COR-L47 (cell line): ENCODE measurements around the gene PPP4C.
A peak's percentile ranks its signal among the peaks of the same experiment; 100 is the strongest.

Experiments used
- DNase-seq: peaks from one replicate; lab custom pipeline; 2025; lab: John Stamatoyannopoulos, UW

PPP4C gene

DNA sequence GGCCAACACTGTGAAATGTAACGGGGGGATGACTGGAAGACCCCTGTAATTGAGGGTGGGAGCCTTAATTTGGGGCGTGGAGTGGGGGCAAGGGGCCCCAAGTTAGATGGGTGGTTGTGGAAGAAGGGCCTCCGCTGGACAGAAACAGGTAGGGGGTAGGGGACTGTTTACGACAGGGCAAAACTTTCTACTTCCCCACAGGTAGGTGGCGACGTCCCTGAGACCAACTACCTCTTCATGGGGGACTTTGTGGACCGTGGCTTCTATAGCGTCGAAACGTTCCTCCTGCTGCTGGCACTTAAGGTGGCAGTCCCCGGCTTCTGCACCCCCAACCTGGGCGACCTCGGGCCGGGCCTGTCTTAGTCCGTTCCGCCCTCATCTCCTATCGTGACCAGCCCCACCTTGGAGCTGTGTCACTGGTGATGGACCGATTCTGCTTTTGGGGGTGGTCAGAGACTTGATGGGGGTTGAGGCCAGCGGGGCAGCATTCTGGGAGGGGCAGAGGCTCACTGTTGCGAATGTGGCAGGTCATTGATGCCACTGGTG lies 6.8 kb downstream of the PPP4C start:
- no peak for DNase-seq

DNA sequence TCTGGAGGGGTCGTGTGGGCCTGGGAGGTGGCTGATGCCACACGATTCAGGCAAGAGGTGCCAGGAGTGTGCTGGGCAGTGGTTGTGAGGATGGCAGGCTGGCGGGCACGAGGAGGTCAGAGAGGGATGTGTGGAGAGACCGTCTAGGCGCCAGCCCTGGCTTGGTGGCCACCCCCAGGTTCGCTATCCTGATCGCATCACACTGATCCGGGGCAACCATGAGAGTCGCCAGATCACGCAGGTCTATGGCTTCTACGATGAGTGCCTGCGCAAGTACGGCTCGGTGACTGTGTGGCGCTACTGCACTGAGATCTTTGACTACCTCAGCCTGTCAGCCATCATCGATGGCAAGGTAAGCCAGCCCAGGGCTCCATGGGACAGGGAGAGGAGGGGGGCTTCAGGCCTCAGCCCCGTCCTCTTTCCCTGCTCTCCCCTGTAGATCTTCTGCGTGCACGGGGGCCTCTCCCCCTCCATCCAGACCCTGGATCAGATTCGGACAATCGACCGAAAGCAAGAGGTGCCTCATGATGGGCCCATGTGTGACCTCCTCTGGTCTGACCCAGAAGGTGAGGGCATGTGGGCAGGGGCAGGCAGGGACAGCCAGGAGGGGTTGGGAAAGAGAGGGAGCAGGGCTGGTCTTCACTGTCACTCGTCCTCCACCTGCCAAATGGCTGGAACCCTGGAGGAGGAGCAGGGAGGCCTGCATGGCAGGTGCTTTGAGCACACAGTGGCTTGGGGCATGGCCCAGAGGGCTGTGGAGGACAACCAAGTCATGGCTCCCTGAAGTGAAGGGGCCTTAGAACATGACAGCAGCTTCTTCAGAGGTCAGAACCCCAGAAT lies 7.6 kb downstream of the PPP4C start:
- no peak for DNase-seq

DNA sequence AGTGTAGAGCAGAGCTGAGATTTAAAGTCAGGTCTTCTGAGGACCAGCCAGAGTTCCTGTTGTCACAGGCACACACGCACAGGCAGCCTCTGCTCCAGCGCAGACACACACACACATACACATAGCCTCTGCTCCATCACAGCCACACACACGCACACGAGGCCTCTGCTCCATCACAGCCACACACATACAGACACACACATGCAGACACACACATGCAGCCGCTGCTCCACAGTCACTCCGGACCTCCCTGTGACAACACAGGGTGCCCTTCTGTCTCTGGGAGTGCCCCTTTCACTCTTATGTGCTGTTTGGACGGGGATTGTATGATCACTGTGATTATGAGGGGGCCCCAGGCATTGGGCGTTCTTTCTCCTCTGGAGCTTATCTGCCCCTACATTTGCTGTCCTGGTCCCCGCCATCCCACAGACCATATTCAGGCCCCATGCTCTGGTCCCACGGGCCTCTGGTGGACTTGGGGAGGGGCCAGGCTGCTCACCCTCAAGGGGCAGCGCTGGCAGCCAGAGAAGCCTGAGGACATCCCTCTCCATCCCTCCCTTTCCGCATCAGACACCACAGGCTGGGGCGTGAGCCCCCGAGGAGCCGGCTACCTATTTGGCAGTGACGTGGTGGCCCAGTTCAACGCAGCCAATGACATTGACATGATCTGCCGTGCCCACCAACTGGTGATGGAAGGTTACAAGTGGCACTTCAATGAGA lies 8.5 kb downstream of the PPP4C start:
- no peak for DNase-seq

DNA sequence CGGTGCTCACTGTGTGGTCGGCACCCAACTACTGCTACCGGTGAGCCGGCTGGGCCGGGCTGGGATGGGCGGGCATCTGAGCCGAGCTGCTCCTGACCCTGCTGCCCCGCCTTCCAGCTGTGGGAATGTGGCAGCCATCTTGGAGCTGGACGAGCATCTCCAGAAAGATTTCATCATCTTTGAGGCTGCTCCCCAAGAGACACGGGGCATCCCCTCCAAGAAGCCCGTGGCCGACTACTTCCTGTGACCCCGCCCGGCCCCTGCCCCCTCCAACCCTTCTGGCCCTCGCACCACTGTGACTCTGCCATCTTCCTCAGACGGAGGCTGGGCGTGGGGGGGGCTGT lies 9.0 kb downstream of the PPP4C start:
- DNase-seq = no peak

DNA sequence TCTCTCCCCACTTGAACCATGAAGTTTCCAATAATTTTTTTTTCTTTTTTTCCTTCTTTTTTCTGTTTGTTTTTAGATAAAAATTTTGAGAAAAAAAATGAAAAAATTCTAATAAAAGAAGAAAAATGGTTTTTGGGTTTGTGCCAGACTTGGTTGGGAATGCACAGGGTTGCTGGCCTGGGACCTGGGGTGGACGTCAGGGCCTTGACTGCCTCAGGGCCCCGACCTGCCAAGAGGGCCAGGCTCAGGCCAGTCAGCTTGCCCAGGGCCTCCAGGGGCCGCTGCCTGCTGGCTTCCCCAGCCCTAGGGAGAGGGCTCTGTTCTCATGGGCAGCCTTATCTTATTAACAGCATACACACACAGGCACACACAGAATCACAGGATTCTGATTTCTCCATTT lies 9.5 kb downstream of the PPP4C start:
- DNase-seq = no peak

DNA sequence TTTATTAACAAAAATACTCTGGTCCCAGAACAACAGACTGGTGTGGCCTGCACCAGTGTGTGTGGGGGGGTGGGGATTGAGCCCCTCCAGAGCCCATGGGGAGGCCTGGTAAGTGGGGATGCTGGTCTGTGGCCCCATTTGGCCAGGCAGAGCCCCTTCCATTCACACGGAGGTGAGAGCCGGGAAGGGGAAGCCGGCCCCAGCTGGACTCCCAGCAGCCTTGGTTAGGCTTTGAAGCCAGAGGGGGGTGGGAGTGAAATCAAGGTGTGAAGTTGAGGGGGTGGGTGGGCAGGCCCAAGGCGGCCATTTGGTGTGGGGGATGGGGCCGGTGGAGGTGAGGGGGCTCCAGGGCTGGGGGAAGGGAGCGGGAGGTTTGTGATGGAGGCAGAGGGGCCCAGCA lies 10.0 kb downstream of the PPP4C start:
- no peak for DNase-seq

DNA sequence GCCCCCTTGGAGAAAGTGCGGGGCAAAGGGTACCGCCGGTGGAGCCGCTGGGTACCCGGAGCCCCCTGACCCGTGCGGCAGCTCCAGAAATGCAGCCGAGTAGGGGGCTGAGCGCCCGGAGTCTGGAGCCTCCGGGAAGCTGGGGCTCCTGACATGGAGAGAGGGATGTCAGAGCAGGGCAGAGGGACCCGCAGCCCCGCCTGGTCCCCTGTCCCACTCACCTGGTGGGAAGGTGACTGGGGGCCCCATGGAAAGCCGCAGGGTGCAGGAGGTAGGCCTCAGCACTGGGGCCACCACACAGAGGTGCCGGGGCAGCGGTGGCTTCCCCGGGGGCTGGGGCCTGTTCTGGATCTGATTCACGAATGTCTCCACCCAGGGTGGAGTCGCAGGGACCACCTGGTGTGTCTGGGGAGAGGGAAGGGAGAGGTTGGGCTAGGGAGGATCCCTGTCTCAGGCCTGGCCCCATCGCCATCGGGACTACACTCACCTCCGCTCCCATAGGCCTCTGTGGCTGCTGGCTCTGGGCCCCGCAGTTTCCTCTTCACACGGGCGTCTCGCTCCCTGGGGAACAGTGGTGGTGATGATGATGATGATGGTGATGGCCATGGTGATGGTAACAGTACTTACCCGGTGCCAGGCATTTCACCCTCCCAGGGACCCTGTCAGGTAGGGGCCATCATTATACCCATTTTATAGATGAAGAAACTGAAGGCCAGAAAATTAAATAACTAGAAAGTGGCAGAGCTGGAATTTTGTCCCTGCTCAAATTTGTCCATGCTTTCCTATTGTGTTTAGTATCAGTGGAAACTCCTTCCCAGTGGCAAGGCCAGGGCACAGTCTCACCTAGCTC lies 10.7 kb downstream of the PPP4C start:
- DNase-seq = no peak

DNA sequence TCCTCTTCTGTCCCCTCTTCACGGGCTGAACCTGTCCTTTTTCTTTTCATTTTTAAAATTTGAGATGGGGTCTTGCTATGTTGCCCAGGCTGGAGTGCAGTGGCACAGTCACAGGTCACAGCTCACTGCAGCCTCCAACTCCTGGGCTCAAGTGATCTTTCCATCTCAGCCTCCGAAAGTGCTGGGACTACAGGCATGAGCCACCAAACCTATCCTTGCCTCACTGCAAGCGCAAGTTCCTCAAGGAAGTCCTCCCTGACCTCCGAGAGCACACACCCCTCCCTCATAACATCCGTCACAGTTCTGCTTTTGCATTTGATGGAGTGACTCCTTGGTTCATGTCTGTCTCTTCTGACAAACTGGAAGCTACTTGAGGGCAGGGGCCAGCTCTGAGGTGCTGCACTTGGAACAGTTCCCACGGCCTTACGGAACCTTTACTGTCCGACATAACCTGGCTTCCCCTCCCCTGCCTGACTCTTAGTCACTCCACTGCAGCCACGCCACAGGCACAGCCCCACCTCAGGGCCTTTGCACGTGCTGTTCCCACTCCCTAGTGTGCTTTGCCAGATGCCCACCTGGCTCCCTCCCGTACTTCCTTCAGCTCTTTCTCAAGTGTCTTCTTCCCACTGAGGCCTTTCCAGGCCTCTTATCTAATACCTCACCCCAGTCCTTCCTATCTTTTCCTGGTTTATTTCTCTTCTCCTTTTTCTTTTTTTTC lies 11.5 kb downstream of the PPP4C start:
- no peak for DNase-seq

DNA sequence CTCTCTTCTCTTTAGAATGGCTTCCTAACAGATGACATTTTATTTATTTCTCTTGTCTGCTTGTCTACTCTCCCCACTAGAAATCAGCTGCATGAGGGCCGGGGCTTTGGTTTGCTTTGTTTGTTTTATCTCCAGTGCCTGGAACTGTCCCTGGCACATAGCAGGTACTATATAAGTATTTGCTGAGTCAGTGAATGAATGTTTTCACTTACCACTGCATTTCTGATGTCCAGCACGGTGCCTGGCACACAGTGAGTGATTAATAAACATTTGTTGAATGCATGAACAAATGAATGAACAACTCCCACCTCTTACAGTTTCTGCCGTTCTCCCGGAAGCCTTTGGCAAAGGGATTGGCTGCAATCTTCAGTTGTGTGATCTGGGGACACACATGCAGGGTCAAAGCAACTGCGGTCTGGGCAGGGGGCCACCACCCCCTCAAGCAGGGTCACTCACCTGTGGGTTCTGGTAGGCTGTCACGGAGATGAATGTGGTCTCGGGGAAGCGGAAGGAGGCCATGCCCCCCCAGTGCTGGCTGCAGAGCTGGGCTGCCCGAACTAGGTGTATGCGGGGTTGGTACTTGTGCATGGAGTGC lies 12.5 kb downstream of the PPP4C start:
- DNase-seq = no peak

DNA sequence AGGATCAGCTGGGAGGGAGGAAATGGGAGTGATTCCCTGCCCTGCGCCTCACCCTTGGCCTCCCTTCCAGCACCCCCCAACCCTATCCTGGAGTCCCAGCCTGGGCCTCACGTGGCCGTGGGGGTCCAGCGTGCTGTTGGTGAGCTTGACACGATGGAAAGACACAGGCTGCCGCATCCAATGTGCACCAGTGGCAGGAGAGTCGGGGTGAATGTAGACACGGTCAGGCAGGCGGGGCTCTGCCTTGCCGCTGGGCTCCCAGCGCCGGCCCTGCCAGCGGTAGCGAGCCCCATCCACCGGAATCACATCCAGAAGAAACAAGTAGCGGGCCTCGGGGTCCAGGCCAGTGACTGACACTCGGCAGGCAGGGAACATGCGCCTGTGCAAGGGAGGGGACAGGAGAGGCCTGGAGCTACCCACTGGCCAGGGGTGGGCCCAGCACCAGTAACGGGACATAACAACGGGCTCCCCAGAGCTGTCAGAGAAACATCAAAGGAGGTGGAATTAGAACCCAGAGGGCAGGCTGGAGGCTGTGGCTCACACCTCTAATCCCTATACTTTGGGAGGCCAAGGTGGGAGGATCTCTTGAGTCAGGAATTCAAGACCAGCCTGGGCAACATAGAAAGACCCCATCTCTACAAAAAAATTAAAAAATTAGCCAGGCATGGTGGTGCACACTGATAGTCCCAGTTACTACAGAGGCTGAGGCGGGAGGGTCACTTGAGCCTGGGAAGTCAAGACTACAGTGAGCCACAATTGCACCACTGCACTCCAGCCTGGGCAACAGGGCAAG lies 13.2 kb downstream of the PPP4C start:
- DNase-seq = no peak

DNA sequence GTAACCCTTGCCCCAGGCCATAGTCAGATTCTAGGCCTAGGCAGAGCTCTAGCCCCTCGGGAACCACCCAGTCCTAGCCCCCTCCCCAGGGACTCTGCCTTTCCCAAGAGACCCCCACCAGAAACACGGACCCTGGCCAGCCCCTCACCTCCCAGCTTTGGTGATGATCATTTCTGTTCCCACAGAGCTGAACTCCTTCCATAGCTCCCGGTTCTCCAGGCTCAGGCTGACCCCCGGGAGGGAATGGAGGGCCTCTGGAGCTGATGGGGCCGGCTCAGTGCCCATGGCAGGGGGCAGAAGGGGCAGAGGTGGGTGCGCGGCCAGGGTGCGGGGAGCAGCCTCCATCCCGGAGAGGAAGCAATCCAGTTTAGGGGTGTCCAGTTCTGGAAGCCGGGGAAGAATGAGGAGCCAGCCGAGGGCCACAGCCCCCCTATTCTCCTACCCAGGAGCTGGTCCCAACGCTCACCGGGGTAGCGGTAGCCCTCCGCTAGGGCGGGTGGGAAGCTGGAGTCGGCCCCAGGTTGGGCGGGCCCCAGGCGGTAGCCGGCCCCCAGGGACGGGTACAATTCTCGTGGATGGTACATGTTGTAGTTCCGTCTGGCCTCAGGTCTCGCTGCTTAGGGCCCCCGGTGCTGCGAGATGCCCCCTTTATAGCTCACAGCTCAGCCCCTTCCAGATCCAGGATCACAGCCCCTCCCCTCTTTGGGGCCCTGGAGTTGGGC lies 15.0 kb downstream of the PPP4C start:
- DNase-seq = no peak

DNA sequence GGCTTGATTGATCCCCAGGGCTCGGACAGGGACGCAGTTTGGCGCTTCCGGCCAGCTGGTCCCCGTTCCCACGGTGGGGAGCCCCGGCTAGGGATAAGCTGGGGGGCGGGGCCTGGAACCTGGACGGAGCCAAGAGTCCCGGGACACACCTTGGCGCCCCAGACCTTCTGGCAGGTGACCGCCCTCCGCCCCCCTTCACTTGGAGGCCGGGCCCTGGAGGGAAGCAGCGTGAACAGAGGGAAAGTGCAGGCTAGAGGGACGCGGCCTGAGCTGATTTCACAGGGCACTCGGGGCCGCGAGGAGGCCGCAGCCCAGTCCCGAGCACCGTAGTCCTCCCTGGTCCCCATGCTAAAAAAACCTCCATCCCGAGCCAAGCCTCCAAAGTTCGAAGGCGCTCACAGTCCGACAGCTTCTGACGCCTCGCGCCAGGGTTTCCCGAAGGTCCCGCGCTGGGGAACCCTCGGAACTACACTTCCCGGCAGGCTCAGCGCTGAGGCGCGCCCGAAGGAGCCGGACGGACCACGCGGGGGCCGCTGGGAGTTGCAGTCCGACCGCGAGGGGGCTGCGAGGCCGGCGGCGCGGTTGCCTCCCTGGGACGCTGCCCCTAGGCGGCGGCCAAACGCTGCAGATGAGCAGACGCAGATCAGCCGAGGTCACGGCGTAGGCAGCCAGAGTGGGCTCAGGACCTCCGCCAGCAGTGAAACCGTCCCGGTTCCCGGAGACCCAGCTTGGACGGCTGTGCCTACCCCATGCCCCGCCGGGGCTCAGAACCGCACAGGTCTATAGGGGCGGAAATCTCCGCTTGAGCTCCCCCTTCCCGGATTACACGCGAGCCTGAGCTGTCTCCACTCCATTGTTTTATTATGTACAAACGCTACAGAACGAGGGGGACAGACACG lies 15.9 kb downstream of the PPP4C start, which contains the start of gene TBX6:
TBX6 (minus strand) TSS at position 451 of the 899 bp plus-strand sequence. CDS start 731 bp downstream, outside the sequence.
- peak; percentile 84 for DNase-seq

DNA sequence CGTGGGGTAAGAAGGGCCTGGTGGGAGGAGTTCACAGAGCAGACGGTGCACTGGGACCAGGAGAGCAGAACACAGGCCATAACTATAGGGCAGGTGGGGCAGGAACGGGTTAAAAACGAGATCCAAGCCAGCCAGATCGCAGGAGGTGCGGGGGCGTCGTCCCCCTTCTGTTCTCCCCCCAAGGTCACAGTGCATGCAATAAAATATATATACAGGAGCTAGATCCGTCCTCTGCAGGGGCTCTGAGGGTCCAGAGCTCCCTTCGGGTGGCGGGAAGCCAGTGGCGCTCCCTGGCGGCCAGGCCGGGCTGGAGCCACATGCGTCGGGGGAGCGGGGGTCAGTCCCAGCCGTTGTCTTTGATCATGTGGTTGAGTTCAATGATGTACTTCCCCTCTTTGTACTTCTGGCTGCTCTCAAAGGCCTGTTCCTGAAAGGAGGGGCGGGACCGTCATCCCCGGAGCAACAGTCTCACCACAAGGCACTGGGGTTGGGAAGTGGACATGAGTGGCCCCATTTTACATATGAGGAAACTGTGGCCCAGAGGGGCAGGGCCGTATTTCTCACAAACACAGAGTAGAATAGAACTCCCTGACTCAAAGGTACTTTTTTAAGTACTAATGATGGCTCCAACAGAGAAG lies 16.7 kb downstream of the PPP4C start:
- peak; percentile 7 for DNase-seq

DNA sequence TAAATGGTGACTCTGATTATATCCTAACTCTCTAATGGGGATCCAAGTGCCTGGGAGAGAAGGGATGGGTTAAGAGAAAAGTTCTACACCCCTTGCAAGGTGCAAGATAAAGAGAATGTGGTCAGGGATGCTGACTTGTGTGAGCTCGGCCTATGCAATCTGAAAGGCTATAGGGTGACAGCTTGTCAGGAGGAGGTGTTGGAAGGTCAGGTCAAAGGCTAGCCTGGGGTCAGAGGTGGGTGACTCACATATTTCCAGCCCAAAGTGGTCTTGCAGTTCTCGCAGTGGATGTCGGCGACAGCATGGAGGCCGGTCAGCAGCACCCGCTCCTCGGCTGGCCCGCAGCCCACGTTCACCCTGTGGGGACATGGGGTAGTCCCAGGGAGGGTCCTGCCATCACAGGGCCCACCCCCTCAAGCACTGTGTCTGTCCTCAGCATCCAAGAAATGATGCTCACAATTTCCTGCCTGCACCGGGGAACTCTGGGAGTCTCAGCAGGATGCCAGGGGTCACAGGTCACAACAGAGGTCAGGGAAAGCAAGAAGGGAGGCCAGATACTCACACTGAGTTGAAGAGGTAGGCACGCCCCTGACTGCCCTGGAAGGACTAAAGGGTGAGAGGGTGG lies 18.9 kb downstream of the PPP4C start:
- no peak for DNase-seq

DNA sequence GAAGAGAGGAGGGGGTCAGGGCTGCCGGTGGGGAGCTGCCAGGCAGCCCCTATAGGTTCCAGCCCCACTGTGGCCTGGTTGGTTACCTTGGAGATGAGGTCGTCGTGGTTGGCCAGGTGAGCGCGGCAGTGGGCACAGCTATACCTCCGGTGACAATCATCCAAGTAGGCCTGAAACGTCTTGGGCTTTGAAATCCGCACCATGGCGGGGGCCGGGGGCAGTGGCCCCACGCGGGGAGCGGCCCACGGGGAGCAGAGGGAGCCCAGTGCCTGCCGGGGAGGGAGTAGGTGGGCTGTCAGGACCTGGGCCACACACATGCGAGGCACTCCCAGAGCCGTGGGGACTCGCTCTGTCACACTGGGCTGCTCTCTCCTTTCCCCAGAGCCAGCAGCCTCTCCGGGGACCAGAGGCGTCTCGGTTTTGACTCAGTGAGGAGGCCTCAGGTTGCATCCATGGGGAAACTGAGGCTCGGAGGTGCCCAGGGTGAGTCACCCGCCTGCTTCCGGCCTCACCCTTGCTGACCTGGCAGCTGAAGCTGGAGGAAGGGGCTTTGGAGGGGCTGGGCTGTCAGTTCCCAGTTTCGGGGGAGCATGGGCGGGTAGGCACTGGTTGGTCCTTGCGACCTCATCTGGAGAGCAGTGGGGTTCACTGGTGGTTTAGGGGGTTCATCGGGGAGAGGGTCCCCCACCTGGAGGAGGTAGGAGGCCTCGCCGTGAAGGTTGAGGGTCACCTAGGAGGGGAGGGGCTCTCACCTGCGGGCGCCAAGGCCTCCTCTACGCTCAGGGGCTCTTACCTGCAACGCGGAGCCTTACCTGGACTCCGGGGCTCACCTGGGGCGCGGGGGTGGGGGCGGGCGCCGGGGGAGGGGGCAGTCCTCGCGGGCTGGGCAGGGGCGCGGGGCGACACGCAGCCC lies 19.6 kb downstream of the PPP4C start:
- no peak for DNase-seq

DNA sequence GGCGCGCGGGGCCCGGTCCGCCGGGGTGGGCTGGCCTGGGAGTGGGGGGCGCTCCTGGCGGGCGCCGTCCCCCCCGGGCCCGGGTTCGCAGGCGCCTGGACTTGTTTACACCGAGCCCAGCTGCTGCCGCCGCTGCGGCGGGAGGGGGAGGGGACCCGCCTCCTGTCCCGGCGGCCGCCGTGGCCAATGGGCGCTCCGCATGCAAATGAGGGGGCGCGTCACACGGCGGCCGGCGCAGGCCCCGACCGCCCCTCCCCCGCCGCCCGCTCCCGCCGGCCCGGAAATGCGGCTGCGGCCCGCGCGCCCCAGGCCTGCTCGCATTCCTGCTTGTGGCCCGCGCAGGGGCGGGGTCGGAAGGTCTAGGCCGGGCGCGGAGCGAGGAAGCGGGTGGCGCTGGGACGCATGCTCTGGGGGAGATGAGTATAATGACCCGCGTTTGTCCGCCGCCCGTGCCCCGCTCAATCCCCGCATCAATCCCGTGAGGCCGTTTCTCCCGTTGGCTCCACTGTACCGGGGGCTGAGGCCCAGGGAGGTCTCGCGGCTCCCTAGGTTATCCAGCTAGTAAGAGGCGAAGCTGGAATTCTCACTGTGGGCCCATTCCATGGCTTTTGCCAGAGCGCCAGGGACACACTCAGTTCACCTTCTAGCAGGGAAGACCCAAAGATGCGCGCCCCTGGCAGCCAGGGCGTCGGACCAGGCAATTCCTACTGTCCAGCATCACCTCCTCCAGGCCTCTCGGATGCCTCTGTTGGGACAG lies 20.5 kb downstream of the PPP4C start, which contains the start of gene YPEL3:
YPEL3 (minus strand) TSS at position 109 of the 757 bp plus-strand sequence. CDS start 731 bp downstream, outside the sequence.
- peak; percentile 78 for DNase-seq
